DND-41 (cell line): ENCODE data around the gene USH1C.

Experiments used
- CTCF ChIP-seq: IDR thresholded peaks from 2 replicates; pipeline ENCODE4 v1.5.1; 2012; ENCODE audit warnings: borderline replicate concordance, low read length, moderate library complexity, mild to moderate bottlenecking; ENCODE audit not compliant: poor library complexity, severe bottlenecking; ENCODE audit errors: extremely low read depth
- EZH2 ChIP-seq: IDR thresholded peaks from 3 replicates; pipeline ENCODE4 v1.6.1; 2012; ENCODE audit warnings: borderline replicate concordance, low read depth, mild to moderate bottlenecking, moderate library complexity, low read length, inconsistent platforms; ENCODE audit not compliant: severe bottlenecking

GRCh38 chr11:17542249-17542648 is 2.0 kb downstream of the USH1C start:
- TF ChIP-seq CTCF (no peak), EZH2 (no peak)
